NCI-H748 (cell line): ENCODE results near the gene SOSTDC1.
"Not testable (repeated sequence)": the region's sequence is repeated elsewhere in the genome, so short reads cannot be mapped to it uniquely, and the experiment has no call there.

ENCODE experiments used
- DNase-seq: peaks from one replicate; lab custom pipeline; 2025; ENCODE audit not compliant: unreplicated experiment; lab: John Stamatoyannopoulos, UW

The SOSTDC1 gene

GRCh38 chr7:16462431-16462889, 3.1 kb downstream of the SOSTDC1 start:
- no peak for DNase-seq

GRCh38 chr7:16460789-16461493, 4.6 kb downstream of the SOSTDC1 start:
- no peak for DNase-seq

GRCh38 chr7:16456303-16456702, 9.2 kb downstream of the SOSTDC1 start:
- DNase-seq = not testable (repeated sequence)

GRCh38 chr7:16455591-16455990, 9.9 kb downstream of the SOSTDC1 start:
- DNase-seq = no peak

- DNase-seq = no peak
Observed at GRCh38 chr7:16450366-16450765, 15.2 kb downstream of the SOSTDC1 start.

GRCh38 chr7:16447876-16448275, 17.7 kb downstream of the SOSTDC1 start:
- no peak for DNase-seq

GRCh38 chr7:16446508-16446907, 19.0 kb downstream of the SOSTDC1 start:
- DNase-seq = no peak

- not testable (repeated sequence) for DNase-seq
Observed at GRCh38 chr7:16443871-16444270, 21.7 kb downstream of the SOSTDC1 start.

GRCh38 chr7:16438988-16439387, 26.6 kb downstream of the SOSTDC1 start:
- no peak for DNase-seq

- DNase-seq = no peak
Observed at GRCh38 chr7:16436306-16436705, 29.2 kb downstream of the SOSTDC1 start.

- DNase-seq = no peak
Observed at GRCh38 chr7:16433568-16434122, 31.9 kb downstream of the SOSTDC1 start.

GRCh38 chr7:16432425-16432731, 33.2 kb downstream of the SOSTDC1 start:
- no peak for DNase-seq

GRCh38 chr7:16431646-16432424, 33.7 kb downstream of the SOSTDC1 start:
- DNase-seq = peak; percentile 52

- DNase-seq = no peak
Observed at GRCh38 chr7:16430133-16430532, 35.4 kb downstream of the SOSTDC1 start.

- DNase-seq = no peak
Observed at GRCh38 chr7:16428672-16429071, 36.9 kb downstream of the SOSTDC1 start.

- no peak for DNase-seq
Observed at GRCh38 chr7:16428182-16428581, 37.4 kb downstream of the SOSTDC1 start.

- DNase-seq = no peak
Observed at GRCh38 chr7:16423761-16424160, 41.8 kb downstream of the SOSTDC1 start.

GRCh38 chr7:16422917-16423316, 42.6 kb downstream of the SOSTDC1 start:
- peak; percentile 16 for DNase-seq

GRCh38 chr7:16422103-16422435, 43.5 kb downstream of the SOSTDC1 start:
- no peak for DNase-seq

GRCh38 chr7:16421333-16422102, 44.0 kb downstream of the SOSTDC1 start, which contains the start of gene CRPPA:
Gene CRPPA, minus strand, starts transcription at chr7:16421538. Its CDS starts 216 bp downstream, at chr7:16421322.
- DNase-seq = peak; percentile 67

- DNase-seq = peak; percentile 95
Observed at GRCh38 chr7:16420649-16421332, 44.7 kb downstream of the SOSTDC1 start.
